Effector memory CD8-positive, alpha-beta T cell (primary cell): ENCODE results near the gene CHMP1A.

Source experiments
- ATAC-seq: fragments of 150-1000 bp; cut with Tn5 transposase; replicated peaks from 2 replicates; pipeline ENCODE4 v1.10.0; 2021; ENCODE audit warnings: mild to moderate bottlenecking, moderate library complexity
- DNase-seq, 3 experiments: peaks; one replicate each; pipeline ENCODE4 v3.0.0; 2021
- H3K27ac Mint-ChIP-seq, 2 donors: one replicate each; pipeline ENCODE4 v1.8.0; 2022; ENCODE audit warnings: mild to moderate bottlenecking in 2 of 2, mixed read lengths in 2 of 2, moderate library complexity in 2 of 2
- H3K27me3 Mint-ChIP-seq, 2 donors: one replicate each; pipeline ENCODE4 v1.8.0; 2022; ENCODE audit warnings: mixed read lengths in 2 of 2
- H3K36me3 Mint-ChIP-seq: one replicate; pipeline ENCODE4 v1.8.0; 2022; ENCODE audit warnings: mild to moderate bottlenecking, moderate library complexity, mixed read lengths; ENCODE audit not compliant: insufficient read depth
- H3K4me1 Mint-ChIP-seq, 2 donors: one replicate each; pipeline ENCODE4 v1.8.0; 2022; ENCODE audit warnings: low read depth in 2 of 2, mixed read lengths in 2 of 2
- H3K4me3 Mint-ChIP-seq, 2 donors: one replicate each; pipeline ENCODE4 v1.8.0; 2022; ENCODE audit warnings: mild to moderate bottlenecking in 2 of 2, mixed read lengths in 2 of 2, moderate library complexity in 2 of 2
- H3K9me3 Mint-ChIP-seq, 2 donors: one replicate each; pipeline ENCODE4 v1.8.0; 2022; ENCODE audit warnings: mixed read lengths in 2 of 2

Gene CHMP1A

GRCh38 chr16:89619840-89620239, 37.7 kb downstream of the CHMP1A start:
- H3K9me3 Mint-ChIP-seq = peaks cover 7 to 11% of the 10 kb centered on the region in 2 donors
- H3K4me3 Mint-ChIP-seq = no peak overlapping the region
- DNase-seq (no peak), ATAC-seq (no peak)
- H3K4me1 Mint-ChIP-seq = peaks cover 13% of the 10 kb centered on the region in 2 donors
- peaks cover 6 to 47% of the 10 kb centered on the region in 2 donors for H3K27me3 Mint-ChIP-seq
- peaks cover 9% of the 10 kb centered on the region for H3K36me3 Mint-ChIP-seq
- H3K27ac Mint-ChIP-seq = no peak overlapping the region

- no peak for ATAC-seq
- H3K4me1 Mint-ChIP-seq = peaks cover 13% of the 10 kb centered on the region in 2 donors
- H3K36me3 Mint-ChIP-seq = peaks cover 9% of the 10 kb centered on the region
- H3K4me3 Mint-ChIP-seq = no peak overlapping the region
- H3K27ac Mint-ChIP-seq = no peak overlapping the region
- H3K9me3 Mint-ChIP-seq = peaks cover 7 to 11% of the 10 kb centered on the region in 2 donors
- peaks cover 0 to 32% of the 10 kb centered on the region in 2 donors for H3K27me3 Mint-ChIP-seq
- DNase-seq = no peak
Observed at GRCh38 chr16:89618109-89618998, 39.2 kb downstream of the CHMP1A start.

- no peak for DNase-seq
- peaks cover 14 to 21% of the 10 kb centered on the region in 2 donors for H3K4me1 Mint-ChIP-seq
- H3K9me3 Mint-ChIP-seq = peaks cover 7 to 11% of the 10 kb centered on the region in 2 donors
- H3K36me3 Mint-ChIP-seq = peaks cover 9% of the 10 kb centered on the region
- ATAC-seq = peak; percentile 64
- H3K27ac Mint-ChIP-seq = peak overlapping the region; percentile 90 to 92
- H3K27me3 Mint-ChIP-seq = peaks cover 0 to 25% of the 10 kb centered on the region in 2 donors
- peak overlapping the region in 1 of 2 donors; percentile 54 for H3K4me3 Mint-ChIP-seq
Observed at GRCh38 chr16:89617036-89617435, 40.5 kb downstream of the CHMP1A start.

- Mint-ChIP-seq H3K36me3 (peaks cover 9% of the 10 kb centered on the region), H3K4me3 (peak overlapping the region; percentile 1 to 54), H3K9me3 (peaks cover 7 to 11% of the 10 kb centered on the region in 2 donors), H3K27ac (peak overlapping the region; percentile 90 to 92), H3K4me1 (peaks cover 14 to 21% of the 10 kb centered on the region in 2 donors), H3K27me3 (peaks cover 0 to 21% of the 10 kb centered on the region in 2 donors)
- peak; percentile 51 for ATAC-seq
- DNase-seq = no peak
Observed at GRCh38 chr16:89616623-89617022, 40.9 kb downstream of the CHMP1A start.

- no peak overlapping the region for H3K4me3 Mint-ChIP-seq
- DNase-seq = no peak
- H3K9me3 Mint-ChIP-seq = peaks cover 7 to 11% of the 10 kb centered on the region in 2 donors
- peaks cover 14 to 21% of the 10 kb centered on the region in 2 donors for H3K4me1 Mint-ChIP-seq
- peak overlapping the region; percentile 90 to 92 for H3K27ac Mint-ChIP-seq
- H3K36me3 Mint-ChIP-seq = peaks cover 9% of the 10 kb centered on the region
- peaks cover 0 to 11% of the 10 kb centered on the region in 2 donors for H3K27me3 Mint-ChIP-seq
- ATAC-seq = no peak
Observed at GRCh38 chr16:89615596-89616090, 41.9 kb downstream of the CHMP1A start.

GRCh38 chr16:89615176-89615575, 42.3 kb downstream of the CHMP1A start:
- H3K36me3 Mint-ChIP-seq = peaks cover 9% of the 10 kb centered on the region
- H3K27me3 Mint-ChIP-seq = peaks cover 0 to 7% of the 10 kb centered on the region in 2 donors
- peaks cover 7 to 11% of the 10 kb centered on the region in 2 donors for H3K9me3 Mint-ChIP-seq
- H3K4me1 Mint-ChIP-seq = peaks cover 14 to 21% of the 10 kb centered on the region in 2 donors
- DNase-seq (no peak), ATAC-seq (no peak)
- H3K4me3 Mint-ChIP-seq = no peak overlapping the region
- no peak overlapping the region for H3K27ac Mint-ChIP-seq

- H3K9me3 Mint-ChIP-seq = peaks cover 7 to 11% of the 10 kb centered on the region in 2 donors
- DNase-seq (no peak), ATAC-seq (no peak)
- no peak overlapping the region for H3K27ac Mint-ChIP-seq
- peaks cover 14 to 21% of the 10 kb centered on the region in 2 donors for H3K4me1 Mint-ChIP-seq
- H3K4me3 Mint-ChIP-seq = no peak overlapping the region
- H3K36me3 Mint-ChIP-seq = peaks cover 9% of the 10 kb centered on the region
- peaks cover 0 to 7% of the 10 kb centered on the region in 2 donors for H3K27me3 Mint-ChIP-seq
Observed at GRCh38 chr16:89613954-89614459, 43.5 kb downstream of the CHMP1A start.

GRCh38 chr16:89613231-89613953, 44.1 kb downstream of the CHMP1A start, which contains the start of gene DPEP1:
Gene DPEP1 (plus strand): TSS chr16:89613642. CDS start chr16:89630411, 16,769 bp downstream.
- H3K36me3 Mint-ChIP-seq = peaks cover 9% of the 10 kb centered on the region
- peaks cover 7 to 11% of the 10 kb centered on the region in 2 donors for H3K9me3 Mint-ChIP-seq
- H3K4me3 Mint-ChIP-seq = no peak within 1 kb of the TSS
- peaks cover 0 to 7% of the 10 kb centered on the region in 2 donors for H3K27me3 Mint-ChIP-seq
- DNase-seq (no peak), ATAC-seq (no peak)
- no peak within 1 kb of the TSS for H3K27ac Mint-ChIP-seq
- H3K4me1 Mint-ChIP-seq = peaks cover 14 to 21% of the 10 kb centered on the region in 2 donors

- ATAC-seq = no peak
- Mint-ChIP-seq H3K4me3 (no peak overlapping the region), H3K36me3 (peaks cover 9% of the 10 kb centered on the region), H3K27me3 (peaks cover 0 to 7% of the 10 kb centered on the region in 2 donors), H3K27ac (no peak overlapping the region), H3K4me1 (peaks cover 14 to 21% of the 10 kb centered on the region in 2 donors), H3K9me3 (peaks cover 7 to 11% of the 10 kb centered on the region in 2 donors)
- no peak for DNase-seq
Observed at GRCh38 chr16:89612415-89613166, 44.9 kb downstream of the CHMP1A start.

- Mint-ChIP-seq H3K36me3 (no peaks in the 10 kb centered on the region), H3K4me3 (no peak overlapping the region), H3K9me3 (no peaks in the 10 kb centered on the region), H3K4me1 (peaks cover 1 to 8% of the 10 kb centered on the region in 2 donors), H3K27ac (no peak overlapping the region), H3K27me3 (peaks cover 0 to 7% of the 10 kb centered on the region in 2 donors)
- DNase-seq (no peak), ATAC-seq (no peak)
Observed at GRCh38 chr16:89610108-89610453, 47.4 kb downstream of the CHMP1A start.

GRCh38 chr16:89607937-89608740, 49.4 kb downstream of the CHMP1A start:
- H3K9me3 Mint-ChIP-seq = no peaks in the 10 kb centered on the region
- no peak overlapping the region for H3K4me3 Mint-ChIP-seq
- H3K27ac Mint-ChIP-seq = no peak overlapping the region
- no peak for ATAC-seq
- peaks cover 2 to 7% of the 10 kb centered on the region in 2 donors for H3K4me1 Mint-ChIP-seq
- H3K27me3 Mint-ChIP-seq = peaks cover 0 to 7% of the 10 kb centered on the region in 2 donors
- DNase-seq = no peak
- H3K36me3 Mint-ChIP-seq = no peaks in the 10 kb centered on the region

- Mint-ChIP-seq H3K4me3 (no peak overlapping the region), H3K27me3 (peaks cover 0 to 4% of the 10 kb centered on the region in 2 donors), H3K9me3 (no peaks in the 10 kb centered on the region), H3K4me1 (peaks cover 7 to 8% of the 10 kb centered on the region in 2 donors), H3K36me3 (no peaks in the 10 kb centered on the region), H3K27ac (no peak overlapping the region)
- DNase-seq (no peak), ATAC-seq (no peak)
Observed at GRCh38 chr16:89607453-89607852, 50.1 kb downstream of the CHMP1A start.
